NCI-H446 treated with DMSO at 0.1 percent for 48 hours (cell line): ENCODE data around the gene RGN.
"Not testable (repeated sequence)": the region's sequence is repeated elsewhere in the genome, so short reads cannot be mapped to it uniquely, and the experiment has no call there.

Experiments
- DNase-seq: peaks from one replicate; lab custom pipeline; 2025; lab: John Stamatoyannopoulos, UW

RGN gene

GRCh38 chrX:47124466-47124865 lies 46.2 kb downstream of the RGN start:
- DNase-seq = not testable (repeated sequence)

DNA sequence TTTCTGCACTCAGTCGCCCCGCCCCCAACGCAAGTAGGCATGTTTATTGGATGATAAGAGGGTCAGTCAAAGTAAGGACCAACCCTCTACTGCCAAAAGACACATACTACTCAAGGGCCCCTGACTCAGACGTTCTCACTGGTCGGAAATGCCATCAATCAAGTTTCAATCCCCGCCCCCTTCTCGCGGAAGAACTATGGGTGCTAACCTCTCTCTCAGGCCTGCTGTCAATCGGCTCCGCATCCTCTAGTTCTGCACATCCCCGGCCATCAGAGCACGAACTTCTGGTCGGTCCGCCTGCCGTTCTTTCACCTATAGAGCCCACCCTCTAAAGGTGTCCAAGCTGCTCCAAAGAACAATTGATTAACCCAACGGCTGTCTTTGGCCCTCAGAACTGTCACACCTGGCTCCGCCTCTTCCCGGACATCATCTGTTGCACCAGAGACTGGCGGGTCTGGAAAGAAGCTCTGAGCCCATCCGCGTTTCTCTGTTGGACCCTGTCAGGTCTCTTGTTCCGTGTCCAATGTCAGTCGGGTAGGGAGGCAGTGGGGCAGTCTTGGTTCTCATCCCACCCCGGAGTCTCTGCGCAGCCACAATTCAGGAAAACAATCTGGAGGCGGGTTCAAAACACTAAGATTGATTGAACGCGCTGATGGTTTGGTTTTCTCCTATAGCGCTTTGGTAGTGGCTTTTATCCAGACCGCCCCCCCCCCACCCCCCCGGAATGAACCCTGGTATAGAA lies 51.1 kb downstream of the RGN start:
- DNase-seq = peak; percentile 91

- DNase-seq = no peak
Observed at GRCh38 chrX:47129899-47130358, 51.7 kb downstream of the RGN start.

DNA sequence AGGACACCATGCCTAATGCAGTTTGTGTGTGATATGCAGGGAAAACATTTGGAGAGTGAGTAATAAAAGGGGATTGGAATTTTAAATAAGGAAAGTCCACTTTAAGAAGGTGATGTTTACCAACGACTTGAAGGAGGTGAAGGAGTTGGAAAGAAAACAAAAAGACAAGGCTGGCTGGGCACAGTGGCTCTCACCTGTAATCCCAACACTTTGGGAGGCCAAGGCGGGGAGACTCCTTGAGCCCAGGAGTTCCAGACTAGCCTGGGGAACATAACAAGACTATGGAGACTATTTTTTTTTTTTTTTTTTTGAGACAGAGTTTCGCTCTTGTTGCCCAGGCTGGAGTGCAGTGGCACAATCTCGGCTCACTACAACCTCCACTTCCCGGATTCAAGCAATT lies 55.2 kb downstream of the RGN start:
- no peak for DNase-seq

- not testable (repeated sequence) for DNase-seq
Observed at GRCh38 chrX:47135650-47136049, 57.4 kb downstream of the RGN start.

GRCh38 chrX:47138171-47138570 lies 59.9 kb downstream of the RGN start:
- no peak for DNase-seq
